Astrocyte of the hippocampus (primary cell): Measurements from ENCODE around the gene SPATA18.
"Not testable (repeated sequence)": the region's sequence is repeated elsewhere in the genome, so short reads cannot be mapped to it uniquely, and the experiment has no call there.

Source experiments
- DNase-seq: peaks from one replicate; pipeline ENCODE4 v3.0.0; 2011; ENCODE audit warnings: low read depth, low spot score

Gene SPATA18

DNA sequence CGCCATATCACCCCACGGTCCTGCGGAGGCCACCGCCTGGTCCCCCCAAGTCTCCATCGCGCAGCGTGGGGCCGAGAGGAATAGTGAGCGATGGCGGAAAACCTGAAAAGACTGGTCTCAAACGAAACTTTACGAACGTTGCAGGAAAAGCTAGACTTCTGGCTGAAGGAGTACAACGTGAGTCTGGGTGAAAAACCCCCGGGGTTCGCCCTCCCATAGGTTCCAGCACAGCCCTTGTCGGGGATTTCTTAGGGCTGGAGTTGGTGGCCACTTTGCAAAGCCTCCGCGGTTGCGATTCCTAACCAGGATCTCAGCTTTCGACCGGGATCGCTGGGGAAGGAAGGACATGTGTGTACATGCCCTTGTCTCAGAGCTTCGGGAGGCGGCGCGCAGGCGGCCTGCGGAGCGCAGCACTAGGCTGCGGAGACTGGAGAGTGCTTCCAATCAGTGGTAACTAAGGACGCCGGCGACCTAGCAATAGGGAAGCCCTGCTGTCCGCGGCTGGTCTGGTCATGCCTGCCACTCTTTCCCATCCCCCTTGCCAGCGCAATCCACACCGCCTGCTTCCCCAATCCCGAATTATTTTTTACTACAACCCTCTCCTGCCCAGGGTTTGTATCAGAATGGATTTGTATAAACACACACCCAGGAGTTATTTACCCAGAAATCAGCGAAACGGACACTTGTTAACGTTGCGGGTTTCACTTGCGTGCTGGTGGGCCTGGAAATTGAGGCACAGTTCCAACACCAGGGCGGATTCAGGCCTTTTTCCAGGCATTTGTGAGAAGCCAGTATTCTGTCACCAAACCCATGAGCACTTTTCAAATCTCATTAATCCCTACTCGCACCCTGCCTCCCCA is 741 bp downstream of the SPATA18 start:
- peak; percentile 95 for DNase-seq

DNA sequence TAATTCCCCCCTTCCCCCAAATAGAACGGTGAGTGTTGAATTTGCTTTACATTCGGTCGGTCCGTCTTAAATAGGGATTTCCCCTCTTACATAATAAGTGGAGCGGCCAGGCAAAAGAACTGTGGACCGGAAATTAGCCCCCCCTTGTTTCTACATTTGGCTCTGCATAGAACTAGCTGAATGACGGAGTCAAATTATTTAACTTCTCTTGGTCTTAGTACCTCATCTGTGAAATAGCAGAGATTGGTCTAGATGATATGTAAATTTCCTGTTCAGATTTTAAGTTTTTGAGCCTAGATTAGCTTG is 1.3 kb downstream of the SPATA18 start:
- DNase-seq = peak; percentile 18

DNA sequence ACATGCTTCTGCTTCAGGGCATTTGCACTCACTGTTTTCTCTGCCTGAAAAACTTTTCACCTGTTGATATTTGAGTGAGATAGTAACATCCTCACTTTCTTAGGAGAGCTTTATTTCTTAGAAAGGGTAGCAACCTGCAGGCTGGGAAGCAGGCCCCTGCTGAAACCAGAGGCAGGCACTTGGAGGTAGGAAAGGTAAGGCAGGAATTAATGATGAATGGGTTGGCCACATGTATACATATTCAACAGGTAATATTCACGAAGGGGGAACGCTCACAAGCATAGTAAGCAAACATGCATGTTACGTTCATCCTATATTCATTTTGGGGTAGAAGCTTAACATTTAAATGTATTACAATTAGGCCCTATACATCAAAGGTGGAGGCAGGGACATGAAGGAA is 3.1 kb downstream of the SPATA18 start:
- no peak for DNase-seq

DNA sequence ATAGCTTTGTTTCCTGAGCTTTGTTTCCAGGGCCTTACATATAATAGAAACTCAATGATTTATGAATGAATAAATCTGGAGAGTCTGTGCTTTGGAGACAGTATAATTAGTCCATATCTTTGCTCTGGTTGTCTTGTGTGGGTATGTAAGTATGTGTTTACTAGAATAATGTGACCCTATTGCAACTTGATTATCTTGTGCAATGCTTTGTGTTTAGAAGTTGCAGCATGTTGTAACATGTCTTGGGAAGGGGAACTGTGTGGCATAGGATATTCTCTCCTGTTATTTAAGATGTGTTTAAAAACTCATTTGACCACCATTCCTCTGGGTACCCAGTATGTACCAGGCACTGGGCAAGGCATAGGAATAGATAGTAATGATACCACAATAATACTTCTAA is 6.1 kb downstream of the SPATA18 start:
- no peak for DNase-seq

DNA sequence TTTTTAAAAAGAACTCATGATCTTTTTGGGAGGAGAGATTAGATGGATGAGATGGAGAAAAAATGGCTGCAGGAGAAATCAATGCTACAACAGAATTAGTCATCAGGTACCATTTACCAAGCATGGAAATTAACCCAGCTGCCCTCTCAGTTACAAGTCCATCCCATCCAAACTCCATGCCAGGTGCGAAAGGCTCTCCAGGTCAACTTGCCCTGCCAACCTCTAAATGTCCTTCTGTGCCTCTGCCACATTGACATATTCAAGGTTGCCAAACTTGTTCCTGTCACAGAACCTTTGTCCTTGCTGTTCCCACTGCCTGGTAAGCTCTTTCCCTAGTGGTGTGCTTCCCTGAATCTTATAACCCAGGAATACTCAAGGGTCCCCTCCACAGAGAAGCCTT is 7.2 kb downstream of the SPATA18 start:
- DNase-seq = no peak

DNA sequence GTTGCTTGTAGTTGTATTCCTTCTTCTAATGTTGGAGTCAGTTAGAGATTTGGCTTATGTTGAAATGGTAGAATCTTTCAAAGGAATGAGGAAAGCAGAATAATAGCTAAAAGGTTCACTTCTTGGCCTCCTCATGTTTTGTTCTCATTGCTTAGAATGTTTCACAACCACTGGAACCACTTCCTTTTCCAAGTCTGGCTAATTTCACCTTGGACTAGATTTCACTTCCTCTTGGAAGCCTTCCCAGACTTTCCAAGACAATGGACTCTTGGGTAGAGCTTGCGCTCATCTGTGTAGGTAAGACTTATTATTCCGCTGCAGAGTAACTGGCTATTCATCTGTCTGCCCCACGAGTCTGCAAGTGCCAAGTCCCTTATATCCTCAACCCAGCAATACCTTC is 8.3 kb downstream of the SPATA18 start:
- peak; percentile 76 for DNase-seq

DNA sequence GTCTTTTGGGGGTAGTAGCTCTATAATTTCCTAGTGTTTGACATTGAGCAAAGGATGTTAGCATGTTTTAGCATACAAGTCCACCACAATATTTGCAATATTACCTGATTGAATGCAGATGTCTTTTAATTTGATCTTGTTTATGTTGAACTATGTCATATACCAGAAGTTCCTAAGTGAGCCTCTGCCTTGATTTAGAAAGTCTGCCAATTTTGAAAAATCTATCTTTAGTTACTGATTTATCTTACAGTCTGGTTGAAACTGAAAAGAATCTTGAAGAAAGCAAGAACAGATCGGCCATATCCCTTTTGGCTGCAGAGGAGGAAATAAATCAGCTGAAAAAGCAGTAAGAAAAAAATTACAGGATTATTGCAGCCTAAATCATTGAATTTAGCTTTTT is 18.5 kb downstream of the SPATA18 start:
- DNase-seq = no peak

DNA sequence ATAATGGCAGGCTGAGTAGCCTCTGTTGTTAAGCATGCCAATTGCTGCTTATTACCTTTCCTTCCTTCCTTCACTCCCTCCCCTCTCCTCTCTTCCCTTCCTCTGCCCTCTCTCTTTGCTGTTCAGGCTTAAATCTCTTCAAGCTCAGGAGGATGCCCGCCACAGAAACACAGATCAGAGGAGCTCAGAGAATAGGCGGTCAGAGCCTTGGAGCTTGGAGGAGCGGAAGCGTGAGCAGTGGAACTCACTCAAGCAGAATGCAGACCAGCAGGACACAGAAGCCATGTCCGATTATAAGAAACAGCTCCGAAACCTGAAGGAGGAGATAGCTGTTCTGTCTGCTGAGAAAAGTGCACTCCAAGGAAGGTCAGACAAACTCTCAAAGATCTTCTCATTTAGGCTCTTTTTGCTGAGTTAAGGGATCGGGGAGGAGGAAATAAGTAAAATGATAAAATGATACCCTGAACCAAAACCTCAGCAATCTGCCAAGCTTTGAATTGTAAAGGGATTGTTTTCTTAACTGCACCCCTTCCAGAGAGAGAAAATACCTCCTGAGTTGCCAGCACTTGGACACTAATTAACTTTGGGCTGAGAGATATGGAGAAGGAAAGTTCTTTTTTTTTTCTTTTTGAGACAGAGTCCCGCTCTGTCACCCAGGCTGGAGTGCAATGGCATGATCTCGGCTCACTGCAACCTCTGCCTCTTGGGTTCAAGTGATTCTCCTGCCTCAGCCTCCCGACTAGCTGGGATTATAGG is 20.9 kb downstream of the SPATA18 start:
- DNase-seq = peak; percentile 24

DNA sequence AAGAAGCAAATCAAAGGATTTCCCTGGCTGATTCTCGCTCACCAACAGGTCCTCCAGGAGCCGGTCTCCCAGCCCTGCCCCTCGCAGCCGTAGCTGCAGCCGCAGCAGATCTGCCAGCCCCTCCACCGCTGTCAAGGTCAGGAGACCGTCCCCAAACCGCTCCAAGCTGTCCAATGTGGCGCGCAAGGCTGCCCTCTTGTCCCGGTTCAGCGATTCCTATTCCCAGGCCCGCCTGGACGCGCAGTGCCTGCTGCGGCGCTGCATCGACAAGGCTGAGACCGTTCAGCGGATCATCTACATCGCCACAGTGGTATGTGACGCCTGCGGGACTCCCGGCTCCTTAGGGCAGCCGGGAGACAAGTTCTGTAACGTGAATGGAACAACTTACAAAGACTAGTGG is 25.6 kb downstream of the SPATA18 start:
- peak; percentile 47 for DNase-seq

DNA sequence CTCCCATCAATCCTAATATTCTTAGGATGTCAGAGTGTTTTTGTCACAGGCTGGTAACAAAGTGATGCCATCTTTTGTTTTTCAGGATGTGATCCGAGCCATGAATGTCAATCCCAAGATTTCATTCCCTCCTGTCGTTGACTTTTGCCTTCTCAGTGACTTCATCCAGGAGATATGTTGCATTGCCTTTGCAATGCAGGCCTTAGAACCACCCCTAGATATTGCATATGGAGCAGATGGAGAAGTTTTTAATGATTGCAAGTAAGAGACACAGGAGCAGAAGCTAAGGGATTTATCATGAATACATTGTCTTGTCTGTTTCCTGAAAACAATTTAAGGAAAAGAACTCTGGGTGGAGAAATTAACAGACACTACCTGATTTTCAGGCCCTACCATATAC is 28.6 kb downstream of the SPATA18 start:
- DNase-seq = no peak

DNA sequence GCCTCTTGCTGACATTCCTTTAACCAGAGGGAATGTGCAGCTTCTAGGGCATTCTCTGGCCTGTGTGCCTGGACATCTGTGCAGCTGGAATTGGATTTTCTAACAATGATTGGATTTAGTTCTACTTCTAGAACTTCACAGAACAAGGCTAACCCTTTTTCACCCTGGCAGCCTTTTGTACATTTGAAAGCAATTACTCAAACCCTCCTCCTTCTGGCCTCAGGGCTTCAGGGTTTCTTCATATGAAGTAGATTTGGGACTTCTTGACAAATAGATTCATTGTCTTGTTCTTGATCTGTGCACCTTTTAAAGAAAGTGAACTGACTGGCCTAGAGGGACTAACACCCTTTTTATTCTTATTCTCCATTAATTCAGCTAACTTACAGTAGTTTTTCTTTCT is 30.1 kb downstream of the SPATA18 start:
- no peak for DNase-seq

DNA sequence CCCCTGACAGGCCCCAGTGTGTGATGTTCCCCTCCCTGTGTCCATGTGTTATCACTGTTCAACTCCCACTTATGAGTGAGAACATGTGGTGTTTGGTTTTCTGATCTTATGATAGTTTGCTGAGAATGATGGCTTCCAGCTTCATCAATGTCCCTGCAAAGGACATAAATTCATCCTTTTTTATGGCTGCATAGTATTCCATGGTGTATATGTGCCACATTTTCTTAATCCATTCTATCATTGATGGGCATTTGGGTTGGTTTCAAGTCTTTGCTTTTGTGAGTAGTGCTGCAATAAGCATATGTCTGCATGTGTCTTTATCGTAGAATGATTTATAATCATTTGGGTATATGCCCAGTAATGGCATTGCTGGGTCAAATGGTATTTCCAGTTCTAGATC is 35.3 kb downstream of the SPATA18 start:
- DNase-seq = not testable (repeated sequence)

DNA sequence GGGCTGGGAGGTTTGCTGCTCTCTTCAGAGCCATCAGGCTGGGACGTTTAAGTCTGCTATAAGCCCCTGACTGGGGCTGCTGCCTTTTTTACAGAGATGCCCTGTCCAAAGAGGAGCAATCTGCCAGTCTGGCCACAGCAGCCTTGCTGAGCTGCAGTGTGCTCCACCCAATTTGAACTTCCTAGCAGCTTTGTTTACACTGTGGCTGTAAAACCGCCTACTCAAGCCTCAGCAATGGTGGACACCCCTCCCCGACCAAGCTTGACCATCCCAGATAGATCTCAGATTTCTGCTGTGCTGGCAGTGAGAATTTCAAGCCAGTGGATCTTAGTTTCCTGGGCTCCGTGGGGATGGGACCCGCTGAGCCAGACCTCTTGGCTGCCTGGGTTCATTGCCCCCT is 40.7 kb downstream of the SPATA18 start:
- DNase-seq = no peak

DNA sequence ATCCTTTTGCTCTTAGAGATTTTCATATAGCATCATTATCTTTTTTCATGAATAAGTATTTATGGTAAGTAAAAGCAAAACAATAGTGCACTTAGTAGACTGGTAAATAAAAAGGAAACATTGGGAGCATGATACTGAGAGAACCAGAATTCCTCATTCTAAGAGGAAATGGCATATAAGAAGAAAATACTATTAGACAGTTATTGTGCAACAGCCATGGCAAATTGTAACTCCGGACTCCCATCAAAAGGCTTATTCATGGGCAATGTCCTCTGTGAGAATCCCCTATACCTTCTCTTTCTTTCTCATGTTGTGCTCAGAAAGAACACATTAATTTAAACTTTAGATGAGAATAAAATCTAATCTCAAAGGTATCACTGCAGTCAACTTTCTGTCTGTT is 42.4 kb downstream of the SPATA18 start:
- no peak for DNase-seq

DNA sequence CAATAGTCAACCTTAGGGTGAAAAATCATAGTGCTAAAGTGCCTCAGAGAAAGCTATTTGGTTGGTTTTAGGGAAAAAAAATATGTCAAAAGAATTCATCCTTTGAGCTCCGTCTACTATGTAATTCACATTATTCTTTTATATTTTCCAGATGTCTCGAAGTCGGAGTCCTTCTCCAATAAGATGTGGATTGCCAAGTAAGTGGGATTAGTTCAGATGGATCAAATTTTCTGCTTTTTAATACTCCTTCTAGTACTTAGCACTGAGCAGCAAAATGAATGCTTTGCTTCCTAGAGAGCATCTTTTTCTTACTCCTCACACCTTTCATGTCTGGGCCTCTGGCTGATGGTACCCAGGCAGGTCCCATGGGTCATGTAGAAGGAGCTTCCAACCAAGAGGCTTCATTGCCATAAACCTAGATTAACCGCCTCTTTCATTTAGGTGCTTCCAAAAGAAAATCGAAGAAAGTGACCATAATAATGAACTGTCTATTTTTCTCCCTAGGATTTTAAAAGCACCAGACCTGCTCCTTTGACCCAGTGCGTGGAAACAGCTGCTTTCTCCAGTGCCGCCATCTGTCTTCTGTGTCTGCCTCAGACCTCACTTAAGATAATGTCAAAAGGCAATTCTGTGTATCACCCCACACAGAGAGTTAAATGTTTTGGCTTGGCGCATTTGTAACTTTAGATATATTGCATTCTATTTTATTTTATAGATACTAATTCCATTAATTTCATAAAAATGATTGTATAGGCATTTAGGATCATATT is 43.5 kb downstream of the SPATA18 start:
- DNase-seq = no peak

DNA sequence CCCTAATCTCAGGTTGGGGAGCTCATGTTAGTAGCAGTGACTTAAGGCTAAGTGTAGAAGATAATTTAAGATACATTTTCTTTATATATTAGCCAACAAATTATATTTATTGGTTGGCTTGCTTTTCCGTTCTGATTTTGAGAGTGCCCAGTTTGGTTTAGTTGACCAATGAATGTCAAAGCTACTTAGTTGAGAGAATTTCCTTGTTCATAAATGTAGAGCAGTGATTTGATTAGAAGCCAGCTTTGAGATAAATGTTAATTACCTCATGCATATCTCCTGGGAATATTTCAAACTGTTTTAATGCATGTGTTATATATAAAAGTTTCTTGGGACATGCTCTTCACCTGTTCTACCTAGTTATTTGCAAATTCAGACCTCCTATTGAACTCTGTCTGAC is 44.3 kb downstream of the SPATA18 start:
- no peak for DNase-seq

DNA sequence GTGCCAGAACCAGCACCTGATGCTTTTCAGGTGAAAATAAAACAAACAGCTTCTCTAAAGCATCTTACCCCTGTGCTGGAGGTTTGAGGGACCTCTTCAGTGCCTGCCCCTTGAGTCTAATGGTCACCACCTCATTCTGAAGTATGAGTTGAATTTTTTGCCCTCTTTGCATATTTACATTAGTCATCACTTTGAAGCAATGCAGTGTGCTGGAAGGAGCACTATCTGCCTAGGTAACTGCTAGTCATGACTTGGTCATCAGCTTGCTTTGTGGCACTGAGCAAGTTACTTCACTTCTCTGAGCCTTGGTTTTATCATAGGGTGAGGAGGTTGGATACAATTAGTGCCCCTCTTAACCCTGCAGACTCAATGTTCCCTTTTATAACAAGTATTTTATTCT is 44.9 kb downstream of the SPATA18 start:
- no peak for DNase-seq

DNA sequence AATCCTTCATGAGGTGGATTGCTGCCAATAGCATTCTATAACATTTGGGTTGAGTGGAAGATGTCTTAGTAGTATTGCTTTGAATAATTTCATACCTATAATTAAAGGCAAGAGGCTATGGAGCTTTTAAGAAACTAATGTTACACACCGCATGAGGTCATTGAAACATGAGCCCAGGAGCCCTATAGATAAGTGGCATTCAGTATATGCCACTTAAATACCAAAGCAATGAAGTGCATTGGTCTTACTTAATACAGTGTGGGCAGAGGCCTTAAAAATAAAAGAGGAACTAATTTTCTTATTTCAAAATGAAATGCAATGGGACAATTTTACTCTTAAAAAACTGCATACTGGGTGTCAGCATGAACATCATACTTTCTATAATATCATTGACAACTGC is 47.5 kb downstream of the SPATA18 start:
- DNase-seq = no peak

DNA sequence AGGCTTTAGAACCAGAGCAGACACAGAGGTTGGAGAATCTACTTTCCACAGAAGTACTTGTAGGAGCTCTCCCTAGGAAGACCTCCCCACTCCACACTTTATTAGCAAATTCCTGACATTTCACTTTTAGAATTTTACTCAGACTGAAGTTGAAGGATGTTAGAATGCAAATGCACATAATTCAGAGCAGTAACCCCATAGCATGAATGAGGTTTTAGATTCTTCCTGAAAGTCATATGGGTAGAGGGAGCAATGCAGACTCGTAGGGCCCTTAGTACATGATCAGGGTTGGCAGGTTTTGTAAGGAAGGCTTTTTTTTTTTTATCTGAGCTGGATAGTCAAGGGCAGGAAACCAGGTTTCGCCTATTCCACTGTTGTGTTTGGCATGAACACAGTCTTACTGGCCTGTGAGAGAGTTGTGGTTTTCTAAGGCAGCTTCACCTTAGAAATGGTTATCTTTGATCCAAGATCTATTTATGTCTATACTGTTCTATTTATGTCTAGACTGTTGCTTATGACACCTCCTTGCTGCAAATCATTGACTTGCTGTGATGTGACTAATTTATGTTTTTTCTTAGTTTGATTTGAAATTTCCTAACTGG is 48.9 kb downstream of the SPATA18 start:
- peak; percentile 73 for DNase-seq

DNA sequence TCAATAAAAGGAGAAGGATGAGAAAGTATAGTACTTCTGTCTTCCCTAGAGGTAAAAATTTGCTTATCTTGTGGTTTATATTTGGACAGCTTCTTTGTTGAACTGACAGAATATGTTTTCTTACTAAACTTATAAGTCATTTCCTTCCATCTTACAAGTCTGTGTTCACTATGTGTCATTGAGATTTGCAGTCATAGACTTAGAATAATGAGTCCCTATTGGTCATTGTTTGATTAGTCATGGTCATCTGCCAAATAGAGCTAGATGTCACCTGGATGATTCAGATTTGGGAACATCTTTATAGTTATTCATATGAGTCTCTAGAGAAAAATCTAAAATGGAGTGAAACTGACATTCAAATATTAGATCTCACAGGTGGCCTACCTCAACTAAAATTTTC is 51.5 kb downstream of the SPATA18 start:
- DNase-seq = no peak

DNA sequence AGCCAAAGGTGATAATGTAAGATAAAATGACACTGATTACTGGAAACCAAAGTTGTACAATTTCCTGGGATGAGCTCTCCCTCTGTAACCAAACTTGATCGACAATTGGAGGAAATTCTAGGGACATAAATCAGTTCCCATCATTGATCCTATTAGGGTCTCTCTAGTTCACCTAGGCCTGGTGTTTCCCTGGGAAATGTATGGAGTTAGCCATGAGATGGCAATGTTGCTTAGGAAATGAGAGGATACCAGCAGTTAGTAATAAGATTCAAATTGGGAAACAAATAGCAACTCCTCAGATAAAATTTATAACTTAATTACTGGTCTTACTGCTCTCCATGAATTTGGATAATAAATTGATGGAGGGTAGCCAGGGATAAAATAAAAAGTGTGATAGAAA is 52.2 kb downstream of the SPATA18 start:
- DNase-seq = no peak

DNA sequence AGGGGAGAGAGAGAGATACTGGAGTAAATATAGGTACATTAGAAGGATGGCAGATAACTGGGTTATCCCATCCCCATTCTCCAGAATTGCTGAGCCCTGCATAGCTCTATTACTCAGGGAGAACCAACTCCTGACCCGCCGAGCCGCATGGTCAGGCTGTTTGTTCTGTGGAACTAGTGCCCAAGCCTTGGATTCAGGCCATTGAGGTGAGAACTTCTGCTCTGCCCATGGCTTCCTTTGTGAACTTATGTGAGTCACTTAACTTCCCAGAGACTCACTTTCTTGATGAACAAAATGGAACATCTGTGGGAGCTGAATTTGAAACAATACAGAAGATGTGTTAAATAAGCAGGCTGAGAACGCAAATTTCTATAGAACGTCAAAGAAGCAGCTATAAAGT is 54.2 kb downstream of the SPATA18 start:
- no peak for DNase-seq
